Jurkat, Clone E6-1 (cell line): ENCODE results near the gene PLA2G4C.

ENCODE experiments used
- DNase-seq: peaks from one replicate; pipeline ENCODE4 v3.0.0-alpha.2; 2011; ENCODE audit warnings: low read depth, low spot score
- H3K4me3 ChIP-seq: 2 replicates; pipeline ENCODE4 v1.5.1; 2011; ENCODE audit warnings: mild to moderate bottlenecking, low read length, control low read depth, moderate library complexity

Gene PLA2G4C

GRCh38 chr19:48069435-48069834 is 41.2 kb downstream of the PLA2G4C start:
- no peak for DNase-seq
- H3K4me3 ChIP-seq = no peak overlapping the region

- no peak for DNase-seq
- H3K4me3 ChIP-seq = no peak overlapping the region
Measured at GRCh38 chr19:48064509-48064908, 46.1 kb downstream of the PLA2G4C start.

GRCh38 chr19:48061401-48062344 is 48.9 kb downstream of the PLA2G4C start:
- H3K4me3 ChIP-seq = no peak overlapping the region
- DNase-seq = no peak

GRCh38 chr19:48060381-48060780 is 50.2 kb downstream of the PLA2G4C start:
- H3K4me3 ChIP-seq = no peak overlapping the region
- DNase-seq = no peak

GRCh38 chr19:48059331-48059730 is 51.3 kb downstream of the PLA2G4C start:
- H3K4me3 ChIP-seq = no peak overlapping the region
- DNase-seq = no peak

DNA sequence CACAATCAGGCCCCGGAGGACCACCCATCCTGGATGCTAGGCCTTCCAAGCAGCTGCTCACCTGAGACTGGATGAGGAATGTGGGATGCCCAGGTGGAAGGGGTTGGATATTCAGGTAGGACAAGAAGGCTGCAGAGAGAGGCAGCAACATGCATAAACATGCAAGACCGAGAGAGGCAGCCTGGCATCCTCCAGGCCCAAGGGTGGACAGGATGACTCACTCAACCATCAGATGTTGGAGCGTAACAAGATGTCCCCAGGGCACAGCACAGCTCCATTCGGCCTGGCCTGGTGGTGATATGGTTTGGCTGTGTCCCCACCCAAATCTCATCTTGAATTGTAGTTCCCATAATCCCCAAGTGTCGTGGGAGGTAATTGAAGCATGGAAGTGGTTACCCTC is 56.8 kb downstream of the PLA2G4C start:
- no peak for DNase-seq
- H3K4me3 ChIP-seq = no peak overlapping the region

GRCh38 chr19:48053076-48053475 is 57.5 kb downstream of the PLA2G4C start:
- no peak overlapping the region for H3K4me3 ChIP-seq
- no peak for DNase-seq

DNA sequence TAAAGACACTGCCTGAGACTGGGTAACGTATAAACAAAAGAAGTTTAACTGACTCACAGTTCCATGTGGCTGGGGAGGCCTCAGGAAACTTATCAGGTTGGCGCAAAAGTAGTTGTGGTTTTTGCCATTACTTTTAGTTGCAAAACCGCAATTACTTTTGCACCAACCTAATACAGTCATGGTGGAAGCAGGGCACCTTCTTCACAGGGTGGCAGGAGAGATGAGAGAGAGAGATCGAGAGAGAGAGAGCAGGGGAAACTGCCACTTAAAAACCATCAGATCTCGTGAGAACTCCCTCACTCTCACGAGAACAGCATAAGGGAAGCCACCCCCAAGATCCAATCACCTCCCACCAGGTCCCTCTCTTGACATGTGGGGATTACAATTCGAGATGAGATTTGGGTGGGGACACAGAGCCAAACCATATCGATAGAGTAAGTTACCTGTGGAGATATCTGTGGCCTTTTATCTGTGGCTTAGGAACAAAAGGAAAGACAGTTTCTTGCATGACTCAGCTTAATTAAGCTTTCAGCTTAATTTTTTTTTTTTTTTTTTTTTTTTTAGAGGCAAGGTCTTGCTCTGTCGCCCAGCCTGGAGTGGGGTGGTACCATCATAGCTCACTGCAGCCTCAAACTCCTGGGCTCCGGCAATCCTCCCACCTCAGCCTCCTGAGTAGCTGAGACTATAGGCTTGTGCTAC is 59.1 kb downstream of the PLA2G4C start:
- peak; percentile 14 for DNase-seq

GRCh38 chr19:48044561-48044960 is 66.1 kb downstream of the PLA2G4C start:
- H3K4me3 ChIP-seq = no peak overlapping the region
- DNase-seq = no peak

More for the DNA sequence above, 59.1 kb downstream of the PLA2G4C start:
- H3K4me3 ChIP-seq = no peak overlapping the region

DNA sequence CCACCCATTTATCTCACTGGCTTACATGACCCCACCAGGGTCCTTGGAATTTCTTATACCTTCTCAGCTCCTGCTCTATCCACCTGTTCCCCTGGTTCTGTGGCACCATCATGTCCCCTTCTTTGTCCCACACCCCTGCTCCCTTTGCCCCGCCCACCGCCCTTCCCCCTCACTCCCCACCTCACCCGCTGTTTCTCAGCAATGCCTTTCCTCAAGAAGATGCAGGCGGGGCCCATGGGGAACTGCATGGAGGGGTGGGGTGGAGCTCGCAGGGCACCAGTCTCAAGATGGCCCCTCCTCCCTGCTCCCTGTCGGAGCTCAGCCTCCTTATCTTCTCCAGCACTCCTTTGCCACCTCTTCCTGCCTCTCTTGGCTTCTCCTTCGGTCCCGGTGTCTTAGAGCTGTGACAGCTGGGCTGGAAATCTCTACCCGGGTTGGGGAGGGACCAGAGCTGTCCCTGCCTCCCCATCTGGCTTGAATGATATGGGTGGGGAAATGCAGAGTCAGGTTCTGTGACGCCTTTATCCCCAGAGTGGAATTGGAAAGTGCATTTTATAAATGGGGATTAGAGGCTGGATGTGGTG is 66.8 kb downstream of the PLA2G4C start, which contains the start of gene CABP5:
Gene CABP5, minus strand, starts transcription at position 405 of the 584 bp plus-strand sequence. Its CDS starts 157 bp downstream, at position 248.
- no peak within 1 kb of the TSS for H3K4me3 ChIP-seq
- no peak for DNase-seq

DNA sequence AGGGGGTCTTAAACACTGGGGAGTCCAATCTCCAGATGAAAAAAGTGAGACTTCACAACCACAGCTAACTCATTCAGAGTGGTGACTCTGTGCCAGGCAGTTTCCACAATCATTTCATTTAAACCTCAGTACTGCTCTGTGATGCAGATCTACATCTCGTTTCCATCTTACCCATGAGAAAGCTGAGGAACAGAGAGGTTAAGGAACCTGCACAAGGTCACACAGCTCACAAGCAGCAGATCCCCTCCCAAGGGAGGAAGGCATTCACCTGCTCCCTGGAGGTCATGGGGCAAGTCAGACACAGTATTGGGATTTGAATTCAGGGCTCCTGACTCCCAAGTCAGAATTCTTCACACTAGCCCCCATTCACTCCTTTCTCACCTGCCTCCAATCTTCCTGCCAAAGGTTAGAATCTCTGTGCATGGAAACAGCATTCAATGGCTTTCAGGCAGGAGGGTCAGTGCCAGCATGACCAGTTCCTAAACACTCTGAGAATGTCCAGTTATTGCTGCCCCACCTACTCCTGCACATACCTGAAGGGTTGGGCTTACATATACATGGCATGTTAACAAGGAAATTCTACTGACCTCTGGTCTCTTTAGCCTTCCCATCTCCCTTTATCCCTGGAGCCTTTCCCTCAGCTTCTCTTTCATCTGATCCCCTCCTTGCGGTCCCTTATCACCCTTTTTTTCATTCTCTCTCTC is 68.6 kb downstream of the PLA2G4C start:
- no peak for DNase-seq
- H3K4me3 ChIP-seq = no peak overlapping the region

- H3K4me3 ChIP-seq = no peak overlapping the region
- no peak for DNase-seq
Measured at GRCh38 chr19:48036765-48037164, 73.9 kb downstream of the PLA2G4C start.

DNA sequence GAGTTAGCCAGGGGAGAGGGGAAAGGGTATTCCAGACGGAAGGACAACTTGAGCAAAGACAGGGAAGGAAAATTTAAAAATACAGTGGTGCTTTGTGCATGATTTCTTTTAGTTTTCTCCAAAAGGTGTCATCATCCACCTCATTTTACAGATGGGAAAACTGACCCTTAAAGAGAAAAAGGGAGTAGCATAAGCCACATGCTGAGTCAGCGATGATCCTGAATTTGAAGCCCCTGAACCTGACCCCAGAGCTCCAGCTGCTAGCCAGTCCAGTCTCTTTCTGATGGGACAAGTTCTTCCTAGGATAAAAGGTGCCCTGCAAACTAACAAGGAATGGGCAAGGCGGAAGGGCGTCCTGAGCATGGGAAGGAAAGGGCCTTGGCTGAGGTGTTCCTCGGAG is 77.0 kb downstream of the PLA2G4C start:
- no peak overlapping the region for H3K4me3 ChIP-seq
- DNase-seq = no peak

GRCh38 chr19:48030073-48030472 is 80.5 kb downstream of the PLA2G4C start:
- H3K4me3 ChIP-seq = no peak overlapping the region
- DNase-seq = no peak

DNA sequence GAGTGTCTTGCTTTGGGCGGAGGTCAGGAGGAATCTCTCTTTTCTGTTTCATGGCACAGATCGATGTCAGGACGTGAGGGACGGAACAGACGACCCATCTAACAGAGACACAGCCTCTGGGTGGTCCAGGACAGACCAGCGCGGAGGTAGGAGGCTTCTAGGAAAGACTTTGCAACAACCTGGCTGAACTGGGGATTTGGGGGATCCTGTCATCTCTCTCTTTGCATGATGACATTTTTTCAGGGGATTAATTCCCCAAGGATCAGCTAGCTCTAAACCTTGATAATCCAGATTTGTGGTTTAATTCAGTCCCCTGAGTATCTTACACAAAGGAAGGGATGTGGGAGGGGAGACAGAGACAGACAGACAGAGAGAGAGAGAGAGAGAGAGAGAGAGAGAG is 81.2 kb downstream of the PLA2G4C start:
- H3K4me3 ChIP-seq = no peak overlapping the region
- no peak for DNase-seq

DNA sequence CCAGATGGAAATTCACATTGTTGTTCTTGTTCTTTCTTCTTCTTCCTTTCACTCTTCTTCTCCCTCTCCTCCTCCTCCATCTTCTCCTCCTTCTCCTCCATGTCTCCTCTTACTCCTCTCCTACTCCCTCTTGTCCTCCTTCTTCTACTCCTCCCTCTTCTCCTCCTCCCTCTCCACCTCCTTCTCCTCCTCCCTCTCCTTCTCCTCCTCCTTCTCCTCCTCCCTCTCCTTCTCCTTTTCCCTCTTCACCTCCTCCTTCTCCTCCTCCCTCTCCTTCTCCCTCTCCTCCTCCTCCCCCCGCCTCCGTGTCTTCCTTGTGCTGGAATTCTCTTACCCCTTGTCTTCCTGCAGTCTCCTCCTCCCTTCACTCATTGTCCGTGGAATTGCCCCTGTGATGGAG is 85.1 kb downstream of the PLA2G4C start:
- H3K4me3 ChIP-seq = no peak overlapping the region
- no peak for DNase-seq

GRCh38 chr19:48023518-48023917 is 87.1 kb downstream of the PLA2G4C start:
- H3K4me3 ChIP-seq = no peak overlapping the region
- no peak for DNase-seq

DNA sequence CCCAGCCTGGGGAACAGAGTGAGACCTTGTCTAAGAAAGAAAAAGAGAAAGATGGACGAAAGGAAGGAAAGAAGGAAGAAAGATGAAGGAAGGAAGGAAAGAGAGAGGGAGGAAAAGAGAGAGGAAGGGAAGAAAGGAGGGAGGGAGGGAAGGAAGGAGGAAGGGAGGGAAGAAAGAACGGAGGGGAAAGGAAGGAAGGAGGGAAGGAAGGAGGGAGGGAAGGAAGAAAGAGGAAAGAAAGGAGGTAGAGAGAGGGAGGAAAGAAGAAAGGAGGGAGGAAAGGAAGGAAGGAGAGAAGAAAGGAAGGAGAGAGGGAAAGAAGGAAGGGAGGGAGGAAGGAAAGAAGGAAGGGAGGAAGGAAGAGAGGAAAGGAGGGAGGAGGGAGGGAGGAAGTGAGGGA is 87.6 kb downstream of the PLA2G4C start:
- H3K4me3 ChIP-seq = no peak overlapping the region
- DNase-seq = no peak

- no peak for DNase-seq
- no peak overlapping the region for H3K4me3 ChIP-seq
Measured at GRCh38 chr19:48020686-48021085, 89.9 kb downstream of the PLA2G4C start.
